GM19463 (cell line): ENCODE data around the gene FOXN3.

ENCODE experiments used
- ATAC-seq: cut with Tn5 transposase; IDR thresholded peaks from one replicate; pipeline ENCODE4 v1.9.1; 2021; ENCODE audit warnings: mild to moderate bottlenecking, moderate library complexity; ENCODE audit not compliant: unreplicated experiment

FOXN3 gene

GRCh38 chr14:89411976-89412375, 5.1 kb downstream of the FOXN3 start:
- ATAC-seq: no peak

GRCh38 chr14:89409961-89410360, 7.1 kb downstream of the FOXN3 start:
- ATAC-seq: no peak

GRCh38 chr14:89408907-89409700, 7.9 kb downstream of the FOXN3 start:
- ATAC-seq: no peak

- no peak for ATAC-seq
Measured at GRCh38 chr14:89407856-89408255, 9.2 kb downstream of the FOXN3 start.

GRCh38 chr14:89406941-89407340, 10.1 kb downstream of the FOXN3 start:
- ATAC-seq: no peak

GRCh38 chr14:89406361-89406760, 10.7 kb downstream of the FOXN3 start:
- ATAC-seq: no peak

GRCh38 chr14:89405712-89406111, 11.3 kb downstream of the FOXN3 start:
- ATAC-seq: no peak

- no peak for ATAC-seq
Measured at GRCh38 chr14:89402363-89402762, 14.7 kb downstream of the FOXN3 start.

- no peak for ATAC-seq
Measured at GRCh38 chr14:89401761-89402160, 15.3 kb downstream of the FOXN3 start.

GRCh38 chr14:89401241-89401640, 15.8 kb downstream of the FOXN3 start:
- no peak for ATAC-seq

GRCh38 chr14:89400529-89400928, 16.5 kb downstream of the FOXN3 start:
- ATAC-seq: no peak

- no peak for ATAC-seq
Measured at GRCh38 chr14:89399594-89400068, 17.4 kb downstream of the FOXN3 start.

- ATAC-seq: no peak
Measured at GRCh38 chr14:89399157-89399556, 17.9 kb downstream of the FOXN3 start.

GRCh38 chr14:89397569-89398230, 19.3 kb downstream of the FOXN3 start:
- ATAC-seq: no peak

GRCh38 chr14:89394972-89395371, 22.1 kb downstream of the FOXN3 start:
- ATAC-seq: no peak

GRCh38 chr14:89393222-89393745, 23.7 kb downstream of the FOXN3 start:
- ATAC-seq: no peak

GRCh38 chr14:89392181-89392580, 24.9 kb downstream of the FOXN3 start:
- ATAC-seq: no peak

GRCh38 chr14:89391556-89391955, 25.5 kb downstream of the FOXN3 start:
- no peak for ATAC-seq

GRCh38 chr14:89391123-89391522, 25.9 kb downstream of the FOXN3 start:
- ATAC-seq: no peak

- no peak for ATAC-seq
Measured at GRCh38 chr14:89388853-89389252, 28.2 kb downstream of the FOXN3 start.

- no peak for ATAC-seq
Measured at GRCh38 chr14:89387922-89388685, 28.9 kb downstream of the FOXN3 start.
